Fibroblast of upper back skin (primary cell): ENCODE results near the gene SCARB2.
"Not testable (repeated sequence)": the region's sequence is repeated elsewhere in the genome, so short reads cannot be mapped to it uniquely, and the experiment has no call there.

Experiments
- DNase-seq: peaks from one replicate; pipeline ENCODE4 v3.0.0-alpha.2; 2013

The SCARB2 gene, protein sequence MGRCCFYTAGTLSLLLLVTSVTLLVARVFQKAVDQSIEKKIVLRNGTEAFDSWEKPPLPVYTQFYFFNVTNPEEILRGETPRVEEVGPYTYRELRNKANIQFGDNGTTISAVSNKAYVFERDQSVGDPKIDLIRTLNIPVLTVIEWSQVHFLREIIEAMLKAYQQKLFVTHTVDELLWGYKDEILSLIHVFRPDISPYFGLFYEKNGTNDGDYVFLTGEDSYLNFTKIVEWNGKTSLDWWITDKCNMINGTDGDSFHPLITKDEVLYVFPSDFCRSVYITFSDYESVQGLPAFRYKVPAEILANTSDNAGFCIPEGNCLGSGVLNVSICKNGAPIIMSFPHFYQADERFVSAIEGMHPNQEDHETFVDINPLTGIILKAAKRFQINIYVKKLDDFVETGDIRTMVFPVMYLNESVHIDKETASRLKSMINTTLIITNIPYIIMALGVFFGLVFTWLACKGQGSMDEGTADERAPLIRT

DNA sequence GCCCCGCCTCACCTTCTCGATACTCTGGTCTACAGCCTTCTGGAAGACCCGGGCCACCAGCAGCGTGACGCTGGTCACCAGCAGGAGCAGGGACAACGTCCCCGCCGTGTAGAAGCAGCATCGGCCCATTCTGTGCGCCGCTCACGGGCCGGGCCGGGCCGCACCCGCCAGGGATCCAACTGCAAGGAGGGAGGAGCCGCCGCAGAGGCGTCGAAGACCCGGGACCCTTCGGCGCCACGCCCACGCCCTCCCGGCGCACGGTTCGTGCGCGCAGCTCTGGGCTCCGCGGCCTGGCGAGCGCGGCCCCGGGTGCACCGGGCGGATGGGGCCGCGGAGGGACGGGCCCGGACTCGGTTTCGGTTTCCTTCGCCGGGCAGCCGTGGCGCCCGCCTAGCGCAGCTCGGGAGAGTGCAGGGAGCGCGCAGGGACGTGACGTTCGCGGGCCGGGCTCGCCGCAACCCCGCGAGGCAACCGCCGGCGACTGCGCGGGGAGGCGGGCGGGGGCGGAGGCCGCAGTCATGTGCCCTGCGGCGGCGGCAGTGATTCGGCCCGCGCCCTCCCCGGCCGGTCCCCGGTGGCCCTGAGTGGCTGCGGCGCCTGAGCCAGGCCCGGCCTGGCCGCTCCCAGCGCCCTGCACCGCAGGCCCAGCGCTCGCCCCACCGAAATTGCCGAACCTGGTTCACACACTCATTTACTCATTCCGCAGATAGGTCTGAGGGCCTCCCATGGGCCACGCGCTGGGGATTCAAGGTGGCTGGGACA lies at the start of gene SCARB2:
SCARB2 (minus strand) TSS at position 410 of the 762 bp plus-strand sequence; CDS start at position 129, 281 bp downstream.
- peak; percentile 80 for DNase-seq

DNA sequence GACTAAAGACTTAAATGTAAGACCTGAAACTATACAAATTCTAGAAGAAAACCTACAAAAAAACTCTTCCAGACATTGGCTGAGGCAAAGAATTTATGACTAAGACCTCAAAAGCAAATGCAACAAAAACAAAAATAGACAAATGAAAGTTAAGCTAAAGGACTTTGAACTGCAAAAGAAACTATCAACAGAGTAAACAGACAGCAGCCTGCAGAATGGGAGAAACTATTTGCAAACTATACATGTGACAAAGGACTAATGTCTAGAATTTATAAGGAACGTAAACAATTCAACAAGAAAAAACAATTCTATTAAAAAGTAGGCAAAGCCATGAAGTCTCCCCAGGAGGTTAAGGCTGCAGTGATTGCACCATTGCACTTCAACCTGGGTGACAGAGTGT lies 46.9 kb upstream of the SCARB2 start:
- no peak for DNase-seq

DNA sequence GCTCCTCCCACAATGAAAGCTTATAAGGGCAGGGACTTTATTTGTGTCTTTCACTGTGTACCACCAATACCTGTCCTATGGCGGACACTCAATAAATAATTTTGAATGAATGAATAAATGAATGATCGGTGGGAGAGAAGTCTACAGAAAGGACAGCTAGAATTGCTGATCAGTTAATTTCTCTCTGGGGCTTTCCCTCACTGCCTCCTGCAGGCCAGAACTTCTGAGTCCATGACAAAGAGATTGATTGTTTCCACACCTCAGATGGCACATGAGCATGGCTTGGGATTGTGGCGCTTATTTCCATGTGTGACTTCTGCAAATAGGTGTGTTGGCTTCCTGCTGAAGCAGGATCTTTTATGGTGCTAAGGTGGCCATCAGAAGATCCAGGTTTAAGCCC lies 44.2 kb upstream of the SCARB2 start:
- DNase-seq: no peak

DNA sequence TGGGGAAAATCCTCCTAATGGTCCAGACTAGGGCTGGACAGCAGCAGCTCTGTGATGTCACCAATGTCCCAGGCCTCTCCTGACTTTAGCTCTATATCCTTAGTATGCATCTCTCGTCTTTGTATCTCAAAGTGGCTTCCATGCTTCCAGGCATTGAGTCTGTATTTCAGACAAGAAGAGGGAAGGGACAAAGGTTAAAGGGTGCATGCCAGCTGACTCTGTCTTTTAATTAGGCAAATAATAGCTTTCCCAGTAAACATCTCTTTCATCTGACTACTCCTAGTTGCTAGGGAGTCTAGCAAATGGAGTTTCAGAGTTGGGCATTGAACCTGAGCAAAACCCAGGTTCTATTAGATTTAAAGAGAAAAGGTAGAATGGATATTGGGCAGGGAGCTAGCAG lies 43.3 kb upstream of the SCARB2 start:
- no peak for DNase-seq

DNA sequence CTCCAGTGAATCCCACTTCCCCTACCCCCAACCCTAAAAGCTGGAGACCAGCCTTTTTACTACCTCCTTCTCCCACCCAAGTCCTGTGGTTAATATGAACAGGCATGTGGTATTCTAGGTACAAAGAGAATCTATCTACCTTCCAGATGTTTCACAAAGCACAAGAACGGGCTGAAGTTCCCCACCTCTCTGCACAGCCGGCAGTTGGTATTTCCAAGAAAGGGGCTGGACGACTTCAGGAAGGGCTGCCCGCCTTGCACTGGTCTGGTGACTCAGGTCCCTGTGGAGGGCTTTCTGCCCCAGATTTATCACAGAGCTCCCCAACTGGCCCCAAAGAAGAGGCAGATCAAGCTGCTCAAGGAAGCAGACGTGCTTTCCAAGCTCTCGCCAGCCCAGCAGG lies 42.4 kb upstream of the SCARB2 start:
- DNase-seq: no peak

DNA sequence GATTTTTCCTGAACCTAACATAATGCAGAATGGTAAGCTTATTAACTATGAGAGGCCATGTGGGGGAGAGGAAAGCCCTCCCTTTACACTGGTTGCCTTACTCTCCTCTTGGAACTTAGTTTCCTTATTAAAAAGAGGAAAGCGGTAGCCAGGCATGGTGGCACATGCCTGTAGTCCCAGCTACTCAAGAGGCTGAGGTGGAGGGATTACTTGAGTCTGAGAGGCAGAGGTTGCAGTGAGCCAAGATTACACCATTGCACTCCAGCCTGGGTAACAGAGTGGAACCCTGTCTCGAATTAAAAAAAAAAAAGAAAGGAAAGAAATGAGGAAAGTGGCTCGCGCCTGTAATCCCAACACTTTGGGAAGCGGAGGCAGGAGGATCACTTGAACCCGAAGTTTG lies 39.9 kb upstream of the SCARB2 start:
- DNase-seq: no peak

DNA sequence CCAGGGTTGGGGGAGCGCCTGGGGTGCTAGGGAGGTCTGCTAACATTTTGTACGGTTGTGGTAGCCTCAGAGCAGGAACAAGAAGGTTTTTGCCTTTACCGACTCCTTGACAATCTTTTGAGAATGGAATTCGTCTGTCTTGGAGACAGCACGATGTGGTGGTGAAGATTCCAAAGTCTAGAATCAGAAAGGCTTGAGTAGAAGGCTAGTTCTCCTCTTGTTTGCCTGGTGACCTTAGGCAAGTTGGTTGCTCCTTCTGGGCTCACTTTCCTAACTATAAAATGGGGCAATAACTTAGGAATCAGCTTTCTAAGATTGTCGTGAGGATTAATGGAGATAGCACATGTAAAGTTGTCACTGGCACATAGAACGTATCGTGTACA lies 38.6 kb upstream of the SCARB2 start:
- no peak for DNase-seq

DNA sequence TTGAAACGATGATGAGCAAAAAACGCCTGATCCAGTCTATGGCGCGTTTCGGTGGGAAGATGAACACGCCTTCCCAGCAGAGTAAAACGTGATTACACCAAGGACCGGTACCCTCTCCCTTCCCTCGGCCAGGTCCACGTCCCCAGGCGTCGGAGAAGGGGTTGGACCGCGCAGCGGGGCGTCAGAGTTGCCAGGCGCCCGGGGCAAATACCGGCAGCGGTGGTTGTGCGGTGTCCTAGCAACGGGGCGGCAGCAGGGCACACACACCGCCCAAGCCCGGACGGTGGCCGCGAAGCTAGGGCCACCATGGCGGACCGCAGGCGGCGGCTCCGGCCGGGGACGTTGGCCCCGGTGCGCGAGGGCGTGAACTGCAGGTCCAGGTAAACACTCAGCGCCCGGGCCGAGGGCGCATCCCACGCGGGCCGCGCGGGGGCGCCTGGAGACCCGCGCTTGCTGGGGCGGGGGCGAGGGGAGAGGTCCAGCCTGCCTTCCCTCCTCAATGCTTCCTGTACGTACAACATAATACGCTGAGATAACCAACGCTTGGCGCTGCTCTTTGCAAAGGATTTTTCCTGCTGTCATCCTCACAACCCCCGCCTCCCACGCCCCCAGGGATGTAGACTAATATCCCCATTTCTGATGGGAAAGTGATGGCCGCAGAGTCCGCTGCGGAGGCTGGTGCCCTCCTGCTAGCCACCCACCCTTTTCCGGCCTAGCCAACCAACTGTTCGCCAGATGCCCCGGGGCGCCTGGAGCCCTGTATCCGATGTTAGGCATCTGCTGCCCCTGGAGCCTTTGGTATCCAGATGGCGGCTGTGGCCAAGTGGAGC lies 38.0 kb upstream of the SCARB2 start, which contains the start of gene FAM47E:
FAM47E (plus strand) TSS at position 281 of the 830 bp plus-strand sequence; CDS start at position 307, 26 bp downstream.
- peak; percentile 4 for DNase-seq

DNA sequence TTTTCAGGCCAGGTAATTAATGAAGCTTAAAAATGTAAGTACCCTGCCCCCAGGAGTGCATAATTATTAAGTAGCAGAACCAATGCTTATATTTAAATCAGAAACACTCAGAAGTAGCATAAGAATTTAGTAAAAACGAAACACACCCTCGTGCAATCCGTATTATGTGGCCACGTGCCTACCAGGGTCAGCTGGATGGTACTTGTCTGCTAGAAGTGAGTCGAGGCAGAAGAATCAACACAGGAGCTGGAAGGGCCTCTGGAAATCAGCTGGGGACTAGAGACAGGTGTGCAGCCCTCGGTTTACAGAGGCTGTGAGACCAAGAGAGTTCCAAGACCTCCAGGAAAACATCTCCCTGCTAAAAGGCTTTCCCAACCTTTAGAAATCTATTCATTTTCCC lies 37.3 kb upstream of the SCARB2 start:
- DNase-seq: no peak

DNA sequence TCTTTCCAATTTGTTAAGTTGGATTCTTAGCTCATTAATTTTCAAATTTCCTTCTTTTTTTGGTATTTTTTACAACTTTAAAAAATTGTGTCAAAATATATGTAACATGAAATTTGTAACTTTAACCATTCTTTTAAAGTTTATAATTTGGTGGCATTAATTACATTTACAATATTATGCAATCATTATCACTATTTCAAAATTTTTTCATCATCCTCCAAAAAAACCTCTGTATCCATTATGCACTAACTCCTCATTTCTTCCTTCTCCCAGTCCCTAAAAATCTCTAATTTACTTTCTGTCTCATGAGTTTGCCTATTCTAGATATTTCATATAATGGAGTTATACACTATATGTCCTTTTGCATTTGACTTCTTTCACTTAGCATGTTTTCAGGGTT lies 33.2 kb upstream of the SCARB2 start:
- DNase-seq: no peak

DNA sequence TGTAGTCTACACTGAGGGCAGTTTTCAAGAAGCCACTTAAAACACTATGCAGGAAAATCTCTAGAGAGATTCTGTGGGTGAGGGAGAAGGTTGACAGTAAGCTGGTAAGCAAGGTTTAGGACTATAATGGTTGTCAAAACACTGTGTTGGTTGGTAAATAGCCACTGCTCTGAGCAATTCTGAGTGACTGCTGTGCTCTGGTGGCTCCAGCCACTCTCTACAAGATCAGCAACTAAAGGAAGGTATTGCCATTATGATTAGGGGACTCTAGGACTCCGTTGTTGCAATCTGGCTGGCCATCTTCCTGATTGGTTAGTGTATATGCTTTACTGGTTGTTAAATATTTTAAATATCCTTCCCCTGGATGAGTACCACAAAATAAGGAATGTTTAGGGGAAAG lies 32.4 kb upstream of the SCARB2 start:
- DNase-seq: no peak

DNA sequence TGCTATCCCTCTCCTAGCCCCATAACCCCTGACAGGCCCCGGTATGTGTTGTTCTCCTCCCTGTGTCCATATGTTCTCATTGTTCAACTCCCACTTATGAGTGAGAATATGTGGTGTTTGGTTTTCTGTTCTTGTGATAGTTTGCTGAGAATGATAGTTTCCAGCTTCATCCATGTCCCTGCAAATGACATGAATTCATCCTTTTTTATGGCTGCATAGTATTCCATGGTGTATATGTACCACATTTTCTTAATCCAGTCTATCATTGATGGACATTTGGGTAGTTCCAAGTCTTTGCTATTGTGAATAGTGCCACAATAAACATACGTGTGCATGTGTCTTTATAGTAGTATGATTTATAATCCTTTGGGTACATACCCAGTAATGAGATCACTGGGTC lies 30.3 kb upstream of the SCARB2 start:
- DNase-seq: not testable (repeated sequence)

DNA sequence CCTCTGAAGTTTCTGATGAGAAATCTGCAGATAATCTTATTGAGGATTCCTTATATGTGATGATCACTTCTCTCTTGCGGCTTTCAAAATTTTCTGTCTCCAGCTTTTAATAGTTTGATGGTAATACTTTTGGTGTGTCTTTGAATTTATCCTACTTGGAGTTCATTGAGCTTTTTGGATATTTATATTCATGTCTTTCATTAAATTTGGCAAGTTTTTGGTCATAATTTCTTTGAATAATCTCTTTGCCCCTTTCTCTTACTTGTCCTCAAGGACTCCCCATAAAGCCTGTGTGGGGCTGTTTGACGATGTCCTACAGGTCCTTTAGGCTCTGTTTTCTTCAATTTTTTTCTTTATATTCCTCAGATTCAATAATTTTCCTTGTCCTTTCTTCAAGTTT lies 26.6 kb upstream of the SCARB2 start:
- no peak for DNase-seq

DNA sequence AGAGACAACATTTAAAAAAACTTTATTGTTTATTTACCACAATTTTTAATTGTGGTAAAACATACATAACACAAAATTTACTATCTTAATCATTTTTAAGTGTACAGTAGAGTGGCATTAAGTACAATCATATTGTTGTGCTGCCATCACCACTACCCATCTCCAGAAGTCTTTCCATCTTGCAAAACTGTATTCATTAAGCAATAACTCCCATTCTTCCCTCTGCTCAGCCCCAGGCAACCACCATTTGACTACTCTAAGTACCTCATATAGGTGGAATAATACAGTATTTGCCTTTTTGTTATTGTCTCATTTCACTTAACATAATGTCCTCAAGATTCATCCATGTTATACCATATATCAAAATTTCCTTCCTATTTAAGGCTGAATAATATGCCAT lies 25.1 kb upstream of the SCARB2 start:
- DNase-seq: no peak

DNA sequence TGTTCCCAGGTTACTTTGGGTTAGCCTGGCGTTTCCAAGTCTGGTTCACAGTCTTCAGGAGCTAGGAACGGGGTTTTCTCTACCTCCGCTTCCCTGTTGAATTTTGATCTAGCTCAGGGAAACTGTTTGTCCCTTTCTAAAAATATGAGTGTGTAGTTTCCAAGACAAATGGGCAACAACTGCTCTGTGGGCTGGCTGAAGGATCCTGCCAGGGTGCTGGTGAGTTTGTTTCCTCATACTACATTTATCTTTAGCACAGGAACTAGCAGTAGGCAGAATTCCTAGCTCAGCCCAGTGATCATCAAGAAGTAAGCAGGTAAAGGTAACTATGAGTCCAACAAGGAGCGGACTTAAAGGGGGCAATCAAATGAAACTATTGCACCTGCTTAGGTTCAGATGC lies 24.6 kb upstream of the SCARB2 start:
- no peak for DNase-seq

DNA sequence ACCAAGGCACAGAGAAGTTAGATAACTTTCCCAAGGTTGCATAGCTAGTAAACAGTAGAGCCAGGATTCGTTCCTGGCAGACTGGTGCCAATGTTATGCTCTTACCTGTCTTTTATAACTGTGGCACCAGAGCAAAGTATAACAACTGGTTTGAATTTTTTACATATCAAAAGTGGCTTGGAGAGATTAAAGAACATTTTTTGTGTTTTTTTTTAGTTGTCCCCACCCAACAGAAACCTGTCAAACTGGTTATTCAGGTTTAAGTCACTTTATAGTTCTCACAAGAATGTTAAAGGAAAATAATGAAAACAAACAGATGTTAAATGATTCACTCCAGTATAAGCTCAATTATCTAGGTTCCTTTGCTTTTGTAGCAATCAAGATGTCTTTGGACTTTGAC lies 22.3 kb upstream of the SCARB2 start:
- no peak for DNase-seq

DNA sequence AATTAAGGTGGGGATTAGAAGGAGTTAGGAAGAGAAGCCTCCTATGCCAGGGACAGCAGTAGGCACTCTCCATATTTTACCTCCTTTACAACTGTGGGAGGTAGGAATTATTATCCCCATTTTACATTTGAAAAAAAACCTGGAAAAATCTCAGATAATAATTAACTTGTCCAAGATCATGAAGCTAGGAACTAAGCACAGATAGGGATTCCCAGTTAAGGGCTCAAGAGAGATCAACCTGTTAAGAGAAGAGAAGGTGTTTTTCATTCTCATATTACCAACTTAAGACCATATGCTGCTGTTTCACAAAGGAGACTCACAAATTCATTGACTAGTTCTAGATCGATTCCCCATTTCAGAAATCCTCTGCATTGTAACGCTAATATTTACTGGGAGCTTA lies 21.8 kb upstream of the SCARB2 start:
- DNase-seq: no peak

DNA sequence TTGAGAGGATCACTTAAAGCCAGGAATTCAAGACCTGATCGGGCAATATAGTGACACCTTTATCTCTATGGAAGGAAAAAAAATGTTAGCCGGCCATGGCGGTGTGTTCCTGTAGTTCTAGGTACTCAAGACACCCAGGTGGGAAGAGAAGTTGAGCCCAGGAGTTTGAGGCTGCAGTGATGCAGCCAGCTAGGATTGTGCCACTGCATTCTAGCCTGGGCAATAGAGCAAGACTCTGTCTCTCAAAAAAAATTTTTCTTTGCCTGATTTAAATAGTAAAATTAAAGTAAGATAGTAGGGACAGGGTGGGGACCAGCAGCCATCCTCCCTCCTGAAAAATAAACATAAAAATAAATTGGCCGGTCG lies 21.0 kb upstream of the SCARB2 start:
- DNase-seq: no peak

DNA sequence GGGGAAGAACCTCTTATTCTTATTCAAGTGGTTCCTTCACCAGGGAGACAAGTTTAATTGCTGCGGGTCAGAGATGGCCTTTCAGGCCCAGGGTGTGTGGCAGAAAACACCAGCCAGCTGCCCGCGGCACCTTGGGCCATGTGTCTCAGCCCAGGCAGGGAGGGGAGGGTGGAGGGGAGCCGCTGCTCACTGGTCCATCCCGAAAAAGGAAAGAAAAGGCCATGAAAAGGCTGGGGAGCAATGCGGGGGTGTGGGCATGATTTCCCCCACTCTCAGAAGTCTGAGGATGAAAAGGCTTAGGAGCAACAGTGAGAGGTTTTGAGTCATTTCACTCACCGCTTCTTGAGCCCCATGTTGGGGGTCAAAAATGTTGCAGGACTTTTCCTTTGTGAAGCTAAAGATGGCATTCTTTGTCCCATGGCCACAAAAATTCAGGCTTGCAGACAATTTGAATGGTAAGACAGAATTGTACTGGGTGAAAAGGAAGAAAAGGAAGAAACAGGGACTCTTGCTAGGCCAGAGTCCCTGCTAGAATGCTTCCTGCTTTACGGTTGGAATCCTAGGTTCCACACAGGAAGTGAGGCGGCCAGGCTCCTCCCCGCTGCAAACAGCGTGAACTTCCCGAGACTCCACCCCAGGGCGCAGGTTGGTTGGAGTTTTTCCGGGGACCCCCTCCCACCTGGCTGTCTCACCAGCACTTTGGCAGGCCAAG lies 20.5 kb upstream of the SCARB2 start:
- DNase-seq: no peak

DNA sequence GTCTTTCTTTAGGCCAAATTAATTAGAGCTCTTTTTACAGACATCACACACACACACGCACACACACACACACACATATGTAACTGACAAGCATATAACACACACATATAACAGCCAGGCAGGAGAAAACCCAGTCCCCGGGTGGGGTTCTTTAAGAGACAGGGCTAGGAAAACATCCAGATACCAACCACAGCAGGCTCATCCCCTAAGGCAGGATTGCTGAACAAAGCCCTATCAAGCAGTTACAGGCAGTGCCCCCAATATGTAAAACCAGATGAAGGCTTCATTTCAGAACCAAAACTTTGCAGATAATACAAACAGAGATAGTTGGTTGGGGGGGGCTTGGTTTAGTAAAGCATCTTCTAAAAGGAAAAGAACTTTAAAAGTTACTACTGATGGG lies 19.9 kb upstream of the SCARB2 start:
- no peak for DNase-seq

DNA sequence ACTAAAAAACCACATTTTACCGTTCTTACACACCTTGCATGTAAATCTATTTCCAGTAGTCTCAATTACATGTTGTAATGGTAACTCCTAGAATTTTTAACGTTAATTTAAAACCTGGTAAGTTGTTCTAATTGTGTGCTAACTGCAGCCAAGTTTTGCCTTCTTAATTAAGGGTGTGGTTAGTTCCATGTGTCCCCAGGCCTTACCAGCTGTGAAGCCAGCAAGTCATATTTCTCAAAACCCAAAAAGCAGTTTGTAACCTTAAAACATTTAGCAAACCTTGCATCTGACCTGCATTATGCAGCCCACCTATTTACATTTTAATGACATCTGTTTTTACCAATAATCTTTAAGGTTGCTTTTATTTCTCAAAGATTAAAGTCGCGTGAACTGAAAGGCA lies 19.5 kb upstream of the SCARB2 start:
- DNase-seq: no peak

DNA sequence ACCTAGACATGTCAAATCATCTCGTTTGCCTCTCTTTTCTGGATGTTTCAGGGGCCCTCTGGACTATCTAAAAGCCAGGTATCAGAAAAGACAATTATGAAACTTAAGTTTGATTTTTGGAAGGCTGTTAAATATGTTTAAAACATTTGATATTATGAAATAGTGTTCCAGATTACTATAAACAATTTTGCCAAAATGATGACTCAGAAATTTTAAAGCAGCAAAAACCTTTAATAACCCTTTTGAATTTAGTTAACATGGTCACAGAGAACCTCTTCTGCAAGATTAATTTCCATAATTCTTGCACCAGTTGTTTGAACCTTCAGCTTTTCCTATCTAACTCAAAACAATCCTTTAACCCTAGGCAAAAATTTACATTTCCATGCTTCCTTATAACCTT lies 19.1 kb upstream of the SCARB2 start:
- no peak for DNase-seq

DNA sequence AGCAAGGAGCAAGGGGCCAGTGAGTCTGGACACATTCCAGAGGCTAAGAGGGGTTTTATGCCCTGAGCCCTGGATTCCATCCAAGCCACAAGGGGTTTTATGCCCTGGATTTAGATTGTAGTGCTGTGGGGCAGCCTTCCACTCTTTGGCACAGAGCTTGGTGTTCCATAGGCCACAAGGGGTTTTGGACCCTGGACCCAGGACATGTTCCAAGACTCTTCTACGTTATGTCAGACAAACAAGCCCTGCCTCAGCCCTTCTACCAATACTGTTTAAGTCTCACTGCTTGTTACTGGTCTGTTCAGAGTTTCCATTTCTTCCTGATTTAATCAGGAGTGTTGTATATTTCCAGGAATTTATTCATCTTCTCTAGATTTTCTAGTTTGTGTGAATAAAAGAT lies 12.8 kb upstream of the SCARB2 start:
- DNase-seq: no peak
